Dermis blood vessel endothelial cell (primary cell): ENCODE results near the gene PLXNA4. TPM values are rescaled to one million over a fixed set of nuclear protein-coding genes. Genes with fewer than 3 reads are reported as not detected.
A peak's percentile ranks its signal among the peaks of the same experiment; 100 is the strongest.
"Not testable (repeated sequence)": the region's sequence is repeated elsewhere in the genome, so short reads cannot be mapped to it uniquely, and the experiment has no call there.

ENCODE experiments used
- DNase-seq: peaks from one replicate; pipeline ENCODE4 v3.0.0; 2010
- total RNA-seq: library from RNA; depleted of rRNA; stranded (reverse); fragments of >200 nt; gene quantifications from 2 replicates; pipeline ENCODE4 v1.2.3, GENCODE V29; 2014

Gene PLXNA4
- 1.5 and 14.9 TPM in 2 replicates for total RNA-seq

GRCh38 chr7:132575982-132576720, at the start of gene PLXNA4:
Gene PLXNA4 (minus strand): TSS chr7:132576470. CDS start chr7:132508693, 67,777 bp downstream.
- peak; percentile 40 for DNase-seq

GRCh38 chr7:132625651-132626050, 49.4 kb upstream of the PLXNA4 start:
- DNase-seq, result no peak

- no peak for DNase-seq
These were observed 45.8 kb upstream of the PLXNA4 start for GRCh38 chr7:132622081-132622480.

GRCh38 chr7:132619967-132620366, 43.7 kb upstream of the PLXNA4 start:
- DNase-seq, result no peak

- peak; percentile 49 for DNase-seq
These were observed 42.7 kb upstream of the PLXNA4 start for GRCh38 chr7:132618956-132619305.

- DNase-seq, result no peak
These were observed 42.1 kb upstream of the PLXNA4 start for GRCh38 chr7:132618271-132618955.

- peak; percentile 35 for DNase-seq
These were observed 38.4 kb upstream of the PLXNA4 start for GRCh38 chr7:132614428-132615318.

GRCh38 chr7:132613737-132614136, 37.5 kb upstream of the PLXNA4 start:
- no peak for DNase-seq

- no peak for DNase-seq
These were observed 34.7 kb upstream of the PLXNA4 start for GRCh38 chr7:132610995-132611394.

GRCh38 chr7:132609906-132610520, 33.7 kb upstream of the PLXNA4 start:
- DNase-seq, result no peak

- no peak for DNase-seq
These were observed 33.0 kb upstream of the PLXNA4 start for GRCh38 chr7:132609222-132609621.

- DNase-seq, result no peak
These were observed 32.3 kb upstream of the PLXNA4 start for GRCh38 chr7:132608523-132608922.

GRCh38 chr7:132607656-132608055, 31.4 kb upstream of the PLXNA4 start:
- DNase-seq, result no peak

- no peak for DNase-seq
These were observed 27.9 kb upstream of the PLXNA4 start for GRCh38 chr7:132604121-132604520.

GRCh38 chr7:132603220-132603833, 27.1 kb upstream of the PLXNA4 start:
- DNase-seq, result no peak

GRCh38 chr7:132601783-132602182, 25.5 kb upstream of the PLXNA4 start:
- no peak for DNase-seq

GRCh38 chr7:132596588-132596987, 20.3 kb upstream of the PLXNA4 start:
- DNase-seq, result no peak

GRCh38 chr7:132594741-132595140, 18.5 kb upstream of the PLXNA4 start:
- not testable (repeated sequence) for DNase-seq

GRCh38 chr7:132592936-132593335, 16.7 kb upstream of the PLXNA4 start:
- no peak for DNase-seq

GRCh38 chr7:132592231-132592920, 16.1 kb upstream of the PLXNA4 start:
- no peak for DNase-seq

GRCh38 chr7:132590162-132590561, 13.9 kb upstream of the PLXNA4 start:
- peak; percentile 58 for DNase-seq

GRCh38 chr7:132588596-132588995, 12.3 kb upstream of the PLXNA4 start:
- DNase-seq, result no peak
